Neuronal stem cell (in vitro differentiated cells): ENCODE data around the gene PAPPA2.
A peak's percentile ranks its signal among the peaks of the same experiment; 100 is the strongest.
"Not testable (repeated sequence)": the region's sequence is repeated elsewhere in the genome, so short reads cannot be mapped to it uniquely, and the experiment has no call there.

ENCODE experiments used
- DNase-seq: peaks from one replicate; pipeline ENCODE4 v3.0.0-alpha.2; 2013; ENCODE audit warnings: low spot score
- H2AFZ ChIP-seq: one replicate; pipeline ENCODE4 v1.6.1; 2013; ENCODE audit warnings: mild to moderate bottlenecking, low read length, inconsistent platforms
- H2AK5ac ChIP-seq: 2 replicates; pipeline ENCODE4 v1.6.1; 2013; ENCODE audit warnings: low read depth, mild to moderate bottlenecking, inconsistent platforms, low read length, moderate library complexity, mixed read lengths
- H2BK120ac ChIP-seq: 2 replicates; pipeline ENCODE4 v1.6.1; 2013; ENCODE audit warnings: low read depth, mild to moderate bottlenecking, inconsistent platforms, low read length, moderate library complexity, mixed read lengths
- H2BK12ac ChIP-seq: one replicate; pipeline ENCODE4 v1.6.1; 2013; ENCODE audit warnings: low read length, inconsistent platforms
- H2BK15ac ChIP-seq: 2 replicates; pipeline ENCODE4 v1.6.1; 2013; ENCODE audit warnings: mild to moderate bottlenecking, low read length, inconsistent platforms, mixed read lengths
- H2BK5ac ChIP-seq: one replicate; pipeline ENCODE4 v1.6.1; 2013; ENCODE audit warnings: inconsistent platforms, mild to moderate bottlenecking, low read length, moderate library complexity
- H3K14ac ChIP-seq: one replicate; pipeline ENCODE4 v1.6.1; 2013; ENCODE audit warnings: low read length, inconsistent platforms
- H3K18ac ChIP-seq: 2 replicates; pipeline ENCODE4 v1.6.1; 2013; ENCODE audit warnings: low read length, inconsistent platforms
- H3K23ac ChIP-seq: 2 replicates; pipeline ENCODE4 v1.6.1; 2013; ENCODE audit warnings: low read depth, mild to moderate bottlenecking, mixed read lengths, low read length, inconsistent platforms; ENCODE audit not compliant: poor library complexity
- H3K27ac ChIP-seq: replicated peaks from 3 replicates; pipeline ENCODE4 v1.5.1; 2013; ENCODE audit warnings: low read length, inconsistent platforms
- H3K27me3 ChIP-seq, 3 experiments: 2 replicates each; pipeline ENCODE4 v1.6.1; 2013; ENCODE audit warnings: low read length in 3 of 3, mild to moderate bottlenecking in 2 of 3, inconsistent platforms in 1 of 3, low read depth in 1 of 3, mixed read lengths in 1 of 3, moderate library complexity in 1 of 3; ENCODE audit not compliant: control insufficient read depth in 3 of 3, insufficient read depth in 3 of 3
- H3K36me3 ChIP-seq, 2 donors: replicated peaks in 1 of 2; 2 replicates each; pipeline ENCODE4 v1.6.1; 2013; ENCODE audit warnings: low read length in 2 of 2; ENCODE audit not compliant: control insufficient read depth in 2 of 2, insufficient read depth in 2 of 2
- H3K4ac ChIP-seq: 2 replicates; pipeline ENCODE4 v1.6.1; 2013; ENCODE audit warnings: inconsistent platforms, mild to moderate bottlenecking, low read length, moderate library complexity
- H3K4me1 ChIP-seq, 2 donors: 1 replicate in 1 of 2; 2 replicates in 1 of 2; pipeline ENCODE4 v1.6.1; 2013; ENCODE audit warnings: low read length in 2 of 2, low read depth in 1 of 2; ENCODE audit not compliant: control insufficient read depth in 2 of 2, insufficient read depth in 1 of 2
- H3K4me2 ChIP-seq: one replicate; pipeline ENCODE4 v1.6.1; 2013; ENCODE audit warnings: mild to moderate bottlenecking, low read length, inconsistent platforms; ENCODE audit not compliant: insufficient read depth, poor library complexity, severe bottlenecking
- H3K4me3 ChIP-seq, 2 donors: 2 replicates each; pipeline ENCODE4 v1.5.1; 2013; ENCODE audit warnings: low read length in 2 of 2, mild to moderate bottlenecking in 2 of 2, inconsistent platforms in 1 of 2, moderate library complexity in 1 of 2
- H3K79me1 ChIP-seq: one replicate; pipeline ENCODE4 v1.6.1; 2013; ENCODE audit warnings: low read depth, mild to moderate bottlenecking, inconsistent platforms, low read length, moderate library complexity
- H3K9ac ChIP-seq: one replicate; pipeline ENCODE4 v1.6.1; 2013; ENCODE audit warnings: mild to moderate bottlenecking, low read depth, low read length, inconsistent platforms; ENCODE audit not compliant: poor library complexity
- H3K9me3 ChIP-seq, 2 donors: replicated peaks in 1 of 2; 2 replicates each; pipeline versions ENCODE3 to v1.6.1; 2013; ENCODE audit warnings: low read length in 2 of 2, mild to moderate bottlenecking in 2 of 2, inconsistent platforms in 1 of 2, low read depth in 1 of 2, mixed read lengths in 1 of 2, moderate library complexity in 1 of 2; ENCODE audit not compliant: control insufficient read depth in 2 of 2, insufficient read depth in 1 of 2
- H4K8ac ChIP-seq: one replicate; pipeline ENCODE4 v1.6.1; 2013; ENCODE audit warnings: low read depth, mild to moderate bottlenecking, inconsistent platforms, low read length, moderate library complexity
- H4K91ac ChIP-seq: one replicate; pipeline ENCODE4 v1.6.1; 2013; ENCODE audit warnings: low read length, low read depth, mild to moderate bottlenecking, inconsistent platforms; ENCODE audit not compliant: poor library complexity
- WGBS, 2 donors: extraction: QIAGEN DNeasy Blood & Tissue Kit; methylation state at CpG; one replicate each; pipeline ENCODE4 v1.1.7; 2013; ENCODE audit warnings: missing lambda C conversion rate in 2 of 2, mixed read lengths in 1 of 2; ENCODE audit not compliant: insufficient read length in 2 of 2, insufficient replicate concordance in 1 of 2; ENCODE audit errors: extremely low coverage in 2 of 2; 5-methylcytosine and 5-hydroxymethylcytosine counted together

Gene PAPPA2

GRCh38 chr1:176559878-176560277, 96.9 kb downstream of the PAPPA2 start:
- WGBS, 2 donors = no CpG with 5 or more reads among the region's 5 CpGs
- no peak overlapping the region for H2BK120ac ChIP-seq
- no peak overlapping the region for H2BK12ac ChIP-seq
- no peak overlapping the region for H2BK15ac ChIP-seq
- H3K9ac ChIP-seq = no peak overlapping the region
- H4K91ac ChIP-seq = no peak overlapping the region
- H2BK5ac ChIP-seq = no peak overlapping the region
- H3K18ac ChIP-seq = no peak overlapping the region
- H2AK5ac ChIP-seq = no peak overlapping the region
- H3K27ac ChIP-seq = no peak overlapping the region
- H3K14ac ChIP-seq = no peak overlapping the region
- no peak overlapping the region for H4K8ac ChIP-seq
- H3K4ac ChIP-seq = no peak overlapping the region
- H3K79me1 ChIP-seq = no peaks in the 10 kb centered on the region
- no peak overlapping the region for H3K4me2 ChIP-seq
- H3K4me3 ChIP-seq = no peak overlapping the region
- H3K4me1 ChIP-seq = no peaks in the 10 kb centered on the region
- H3K27me3 ChIP-seq = no peaks in the 10 kb centered on the region
- H3K9me3 ChIP-seq = no peaks in the 10 kb centered on the region
- H2AFZ ChIP-seq = no peak overlapping the region
- DNase-seq = peak; percentile 80
- no peak overlapping the region for H3K23ac ChIP-seq
- no peaks in the 10 kb centered on the region for H3K36me3 ChIP-seq

- no peak overlapping the region for H3K4me3 ChIP-seq
- no peak overlapping the region for H2BK5ac ChIP-seq
- no peak overlapping the region for H2BK15ac ChIP-seq
- H3K18ac ChIP-seq = no peak overlapping the region
- H2AFZ ChIP-seq = no peak overlapping the region
- no peaks in the 10 kb centered on the region for H3K79me1 ChIP-seq
- H2BK120ac ChIP-seq = no peak overlapping the region
- H3K4ac ChIP-seq = no peak overlapping the region
- H4K8ac ChIP-seq = no peak overlapping the region
- no peak overlapping the region for H3K27ac ChIP-seq
- H2BK12ac ChIP-seq = no peak overlapping the region
- WGBS, 2 donors = 100% methylated on average over 1 of the region's 4 CpGs; no CpG with 5 or more reads in 1 of the 2 donors
- no peak overlapping the region for H2AK5ac ChIP-seq
- no peak overlapping the region for H3K23ac ChIP-seq
- H3K9ac ChIP-seq = no peak overlapping the region
- no peak overlapping the region for H3K14ac ChIP-seq
- no peaks in the 10 kb centered on the region for H3K9me3 ChIP-seq
- H3K36me3 ChIP-seq = no peaks in the 10 kb centered on the region
- no peaks in the 10 kb centered on the region for H3K4me1 ChIP-seq
- no peaks in the 10 kb centered on the region for H3K27me3 ChIP-seq
- H3K4me2 ChIP-seq = no peak overlapping the region
- H4K91ac ChIP-seq = no peak overlapping the region
- DNase-seq = no peak
Observed at GRCh38 chr1:176560681-176561080, 97.7 kb downstream of the PAPPA2 start.

- not testable (repeated sequence) for H3K4me3 ChIP-seq, H3K9me3 ChIP-seq, H3K27me3 ChIP-seq, DNase-seq, H4K8ac ChIP-seq, H3K23ac ChIP-seq, H3K4me2 ChIP-seq, H3K79me1 ChIP-seq, H4K91ac ChIP-seq, H3K4me1 ChIP-seq, H2BK12ac ChIP-seq, H2BK15ac ChIP-seq, H3K27ac ChIP-seq, H2BK5ac ChIP-seq, H3K36me3 ChIP-seq, H2BK120ac ChIP-seq, H2AFZ ChIP-seq, H3K14ac ChIP-seq, H3K18ac ChIP-seq, H3K9ac ChIP-seq, H2AK5ac ChIP-seq, H3K4ac ChIP-seq
- WGBS, 2 donors = no CpG with 5 or more reads among the region's 7 CpGs
Observed at GRCh38 chr1:176561761-176562160, 98.8 kb downstream of the PAPPA2 start.

GRCh38 chr1:176566004-176566975, 103.3 kb downstream of the PAPPA2 start:
- no peak overlapping the region for H3K23ac ChIP-seq
- no peak for DNase-seq
- no CpG with 5 or more reads among the region's 2 CpGs for WGBS, 2 donors

More at GRCh38 chr1:176566004-176566975, 103.3 kb downstream of the PAPPA2 start:
- Histone ChIP-seq H3K9me3 (no peaks in the 10 kb centered on the region), H3K27ac (no peak overlapping the region), H3K4me3 (no peak overlapping the region), H2BK5ac (no peak overlapping the region), H3K4me1 (no peaks in the 10 kb centered on the region), H3K27me3 (no peaks in the 10 kb centered on the region), H3K79me1 (no peaks in the 10 kb centered on the region), H2BK12ac (no peak overlapping the region), H3K9ac (no peak overlapping the region), H3K4me2 (no peak overlapping the region), H3K18ac (no peak overlapping the region), H4K91ac (no peak overlapping the region), H3K4ac (no peak overlapping the region), H3K36me3 (no peaks in the 10 kb centered on the region), H4K8ac (no peak overlapping the region), H2AK5ac (no peak overlapping the region), H2BK15ac (no peak overlapping the region), H3K14ac (no peak overlapping the region), H2AFZ (no peak overlapping the region), H2BK120ac (no peak overlapping the region)
